AG04449 (cell line): Measurements from ENCODE around the gene FAM174C.

Source experiments
- CTCF ChIA-PET: fragments of 350-600 bp; formaldehyde crosslinking; extraction: SDS; loops from one replicate; lab custom pipeline; 2021; ENCODE audit warnings: antibody characterized with exemption; lab: Yijun Ruan, JAX
- POLR2A ChIA-PET: fragments of 400-600, 350-600 bp; formaldehyde crosslinking; extraction: SDS; loops from one replicate; lab custom pipeline; 2020; ENCODE audit warnings: antibody characterized with exemption, inconsistent platforms; lab: Yijun Ruan, JAX
- DNase-seq: peaks from one replicate; pipeline ENCODE4 v3.0.0-alpha.2; 2010; ENCODE audit warnings: low read depth, low spot score
- H3K4me3 ChIP-seq: 2 replicates; pipeline ENCODE4 v1.5.1; 2011; ENCODE audit warnings: low read depth, mild to moderate bottlenecking, control low read depth, low read length
- TF ChIP-seq, protein P1 (sequence below): IDR thresholded peaks from one replicate; pipeline ENCODE4 v1.5.1; 2011; ENCODE audit warnings: mild to moderate bottlenecking, moderate library complexity, low read length, control low read depth, inconsistent platforms; ENCODE audit not compliant: insufficient read depth; ENCODE audit errors: missing control alignments

The FAM174C gene

DNA sequence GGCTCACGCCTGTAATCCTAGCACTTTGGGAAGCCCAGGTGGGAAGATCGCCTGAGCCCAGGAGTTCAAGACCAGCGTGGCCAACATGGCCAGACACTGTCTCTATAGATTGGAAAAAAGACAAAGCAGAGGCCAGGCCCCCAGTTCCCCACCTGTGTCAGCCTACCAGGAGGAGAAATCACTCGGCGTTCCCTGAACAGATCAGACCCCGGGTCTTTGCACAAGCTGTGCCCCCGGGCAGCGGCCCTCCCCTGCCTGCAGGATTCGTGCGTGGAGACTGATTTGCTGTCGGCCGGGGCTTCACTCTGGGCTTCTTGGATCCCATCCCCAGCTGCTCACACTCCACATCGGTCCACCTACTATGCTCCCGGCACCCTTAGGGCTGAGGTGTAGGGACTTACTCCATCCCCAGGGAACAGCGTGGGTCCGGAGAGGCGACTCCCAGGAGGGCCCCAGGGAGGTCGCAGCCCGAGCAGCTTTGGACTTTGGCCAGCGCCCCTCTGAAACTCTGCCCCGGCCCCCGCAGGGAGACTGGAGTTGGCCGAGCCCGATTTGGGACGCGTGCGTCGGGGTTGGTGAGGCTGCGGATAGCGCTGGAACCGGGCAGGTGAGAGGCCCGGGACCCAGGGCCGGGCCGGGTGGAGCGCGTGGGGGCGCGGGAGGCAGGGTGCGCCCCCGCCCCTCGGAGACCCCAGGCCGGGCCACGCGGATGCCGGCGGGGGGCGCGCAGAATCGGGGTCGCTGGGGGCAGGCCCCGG lies 9.8 kb downstream of the FAM174C start:
- POLR2A ChIA-PET = interaction anchor here (0.6 to 1.8 kb wide), 2 partner anchors 16 to 159 kb away, joined by 3 to 6 read pairs; partner anchors contain the start of gene CIRBP
- no peak for DNase-seq
- TF ChIP-seq, protein P1, sequence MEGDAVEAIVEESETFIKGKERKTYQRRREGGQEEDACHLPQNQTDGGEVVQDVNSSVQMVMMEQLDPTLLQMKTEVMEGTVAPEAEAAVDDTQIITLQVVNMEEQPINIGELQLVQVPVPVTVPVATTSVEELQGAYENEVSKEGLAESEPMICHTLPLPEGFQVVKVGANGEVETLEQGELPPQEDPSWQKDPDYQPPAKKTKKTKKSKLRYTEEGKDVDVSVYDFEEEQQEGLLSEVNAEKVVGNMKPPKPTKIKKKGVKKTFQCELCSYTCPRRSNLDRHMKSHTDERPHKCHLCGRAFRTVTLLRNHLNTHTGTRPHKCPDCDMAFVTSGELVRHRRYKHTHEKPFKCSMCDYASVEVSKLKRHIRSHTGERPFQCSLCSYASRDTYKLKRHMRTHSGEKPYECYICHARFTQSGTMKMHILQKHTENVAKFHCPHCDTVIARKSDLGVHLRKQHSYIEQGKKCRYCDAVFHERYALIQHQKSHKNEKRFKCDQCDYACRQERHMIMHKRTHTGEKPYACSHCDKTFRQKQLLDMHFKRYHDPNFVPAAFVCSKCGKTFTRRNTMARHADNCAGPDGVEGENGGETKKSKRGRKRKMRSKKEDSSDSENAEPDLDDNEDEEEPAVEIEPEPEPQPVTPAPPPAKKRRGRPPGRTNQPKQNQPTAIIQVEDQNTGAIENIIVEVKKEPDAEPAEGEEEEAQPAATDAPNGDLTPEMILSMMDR = no peak
- CTCF ChIA-PET = interaction anchor here (2.0 kb wide), 1 partner anchor 41 kb away, joined by 7 read pairs; no protein-coding TSS in a partner anchor
- H3K4me3 ChIP-seq = no peak overlapping the region

DNA sequence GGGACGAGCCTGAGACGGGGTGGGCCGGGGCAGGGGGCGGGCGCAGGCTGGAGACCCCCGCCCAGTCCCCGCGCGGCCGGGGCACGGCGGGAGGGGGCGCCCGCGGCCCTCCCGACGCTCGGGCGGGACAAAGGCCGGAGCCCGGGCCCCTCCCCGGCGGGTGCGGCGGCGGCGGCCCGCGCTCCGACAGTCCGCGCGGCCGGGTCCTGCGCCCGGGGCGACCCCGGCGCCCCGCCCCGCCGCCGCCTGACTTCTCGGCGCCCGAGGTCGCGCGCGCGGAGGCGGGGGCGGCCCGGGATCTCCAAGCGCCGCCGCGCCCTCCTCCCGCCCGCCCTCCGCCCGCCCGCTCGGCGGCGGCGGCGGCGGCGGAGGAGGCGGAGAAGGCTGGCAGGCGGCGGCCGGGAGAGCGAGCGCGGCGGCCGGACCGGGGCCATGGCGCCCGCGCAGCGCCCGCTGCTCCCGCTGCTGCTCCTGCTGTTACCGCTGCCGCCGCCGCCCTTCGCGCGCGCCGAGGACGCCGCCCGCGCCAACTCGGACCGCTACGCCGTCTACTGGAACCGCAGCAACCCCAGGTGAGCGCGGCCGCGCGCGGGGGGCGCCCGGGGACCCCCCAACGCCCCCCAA lies 10.5 kb downstream of the FAM174C start, which contains the start of gene EFNA2:
TSS of gene EFNA2 (plus strand) at position 137 of the 624 bp plus-strand sequence. CDS start at position 433, 296 bp downstream.
- POLR2A ChIA-PET = no interaction called here

GRCh38 chr19:1286487-1287353 lies 11.4 kb downstream of the FAM174C start:
- DNase-seq = no peak
- ChIA-PET POLR2A (no interaction called here), CTCF (interaction anchor here (0.9 to 1.2 kb wide), 3 partner anchors 11 to 185 kb away, joined by 3 to 4 read pairs (median 3); no protein-coding TSS in a partner anchor)
- TF ChIP-seq, protein P1 = no peak
- no peak overlapping the region for H3K4me3 ChIP-seq

More for the DNA sequence above, 10.5 kb downstream of the FAM174C start, which contains the start of gene EFNA2:
- no peak for DNase-seq
- H3K4me3 ChIP-seq = no peak within 1 kb of the TSS
- CTCF ChIA-PET = no interaction called here
- TF ChIP-seq, protein P1 = no peak

GRCh38 chr19:1287354-1288225 lies 12.3 kb downstream of the FAM174C start:
- ChIA-PET POLR2A (no interaction called here), CTCF (interaction anchor here (0.9 to 1.2 kb wide), 3 partner anchors 12 to 184 kb away, joined by 3 to 4 read pairs (median 3); no protein-coding TSS in a partner anchor)
- DNase-seq = no peak
- H3K4me3 ChIP-seq = no peak overlapping the region
- TF ChIP-seq, protein P1 = no peak

DNA sequence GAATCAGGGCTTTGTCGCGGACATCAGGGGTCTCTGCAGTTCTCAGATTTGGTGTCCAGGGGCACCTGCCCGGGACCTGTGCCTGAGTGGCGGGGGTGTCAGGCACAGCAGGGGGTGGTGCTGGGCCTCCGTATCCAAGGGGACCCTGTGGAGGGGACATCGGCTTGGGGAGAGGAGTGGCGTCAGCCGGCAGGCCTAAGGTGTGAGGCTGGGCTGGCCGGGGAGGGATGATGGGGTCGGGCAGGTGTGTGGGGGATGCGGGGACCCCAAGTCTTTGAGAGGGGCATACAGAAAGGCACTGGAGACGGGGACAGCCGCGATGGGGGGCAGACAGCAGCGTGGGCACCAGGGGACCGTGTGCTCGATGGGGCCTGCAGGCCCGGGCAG lies 12.9 kb downstream of the FAM174C start:
- TF ChIP-seq, protein P1 = no peak
- CTCF ChIA-PET = no interaction called here
- POLR2A ChIA-PET = no interaction called here
- DNase-seq = no peak
- no peak overlapping the region for H3K4me3 ChIP-seq
